PC-9 (cell line): ENCODE measurements around the gene PLB1. TPM values are rescaled to one million over a fixed set of nuclear protein-coding genes. Genes with fewer than 3 reads are reported as not detected.

Experiments
- BruUV-seq: library from RNA; stranded (reverse); fragments of 400-500 nt; replicated peaks from 2 replicates; lab custom pipeline; 2021; lab: Mats Ljungman, UMichigan
- CTCF ChIA-PET: fragments of 300-600 bp; sonication (Branson Sonifier 250); formaldehyde crosslinking; loops from one replicate; lab custom pipeline; 2022; ENCODE audit warnings: antibody characterized with exemption; lab: Charles Lee
- POLR2A ChIA-PET: fragments of 300-600 bp; sonication (Branson Sonifier 250); formaldehyde crosslinking; loops from one replicate; lab custom pipeline; 2022; ENCODE audit warnings: antibody characterized with exemption; ENCODE audit not compliant: unreplicated experiment; lab: Charles Lee
- DNase-seq, 2 experiments: peaks; one replicate each; pipeline versions ENCODE4 v3.0.0 to v3.0.0-alpha.2; 2015 to 2022; ENCODE audit warnings: mixed read lengths in 1 of 2
- H2AFZ ChIP-seq: fragments of 200-600 bp; sonication (generic); 2 replicates; pipeline ENCODE4 v1.8.1; 2017; ENCODE audit warnings: antibody characterized with exemption
- H3F3A ChIP-seq: fragments of 200-600 bp; sonication (generic); 2 replicates; pipeline ENCODE4 v1.8.1; 2017; ENCODE audit warnings: antibody characterized with exemption, mild to moderate bottlenecking, low read depth; ENCODE audit not compliant: insufficient read depth
- H3K27ac ChIP-seq: fragments of 200-600 bp; sonication (generic); 2 replicates; pipeline ENCODE4 v1.6.1; 2016; ENCODE audit warnings: mixed run types
- H3K27me3 ChIP-seq: fragments of 200-600 bp; sonication (generic); 2 replicates; pipeline ENCODE4 v1.6.1; 2016; ENCODE audit warnings: low read depth, mixed run types; ENCODE audit not compliant: insufficient read depth
- H3K36me3 ChIP-seq: fragments of 200-600 bp; sonication (generic); 2 replicates; pipeline ENCODE4 v1.6.1; 2016; ENCODE audit warnings: low read depth, mixed run types
- H3K4me1 ChIP-seq: fragments of 200-600 bp; sonication (generic); replicated peaks from 2 replicates; pipeline ENCODE4 v1.6.1; 2016; ENCODE audit warnings: mixed run types; ENCODE audit not compliant: insufficient read depth
- H3K4me2 ChIP-seq: fragments of 200-600 bp; sonication (generic); 2 replicates; pipeline ENCODE4 v1.6.1; 2017; ENCODE audit warnings: mixed run types
- H3K4me3 ChIP-seq: fragments of 200-600 bp; sonication (generic); 2 replicates; pipeline ENCODE4 v1.6.1; 2016; ENCODE audit warnings: mixed run types
- H3K79me2 ChIP-seq: fragments of 200-600 bp; sonication (generic); 2 replicates; pipeline ENCODE4 v1.6.1; 2017; ENCODE audit warnings: low read depth, mixed run types
- H3K9me2 ChIP-seq: fragments of 200-600 bp; sonication (generic); 2 replicates; pipeline ENCODE4 v1.8.1; 2017; ENCODE audit warnings: mild to moderate bottlenecking; ENCODE audit not compliant: insufficient read depth
- H3K9me3 ChIP-seq: fragments of 200-600 bp; sonication (generic); 2 replicates; pipeline ENCODE4 v1.8.1; 2016; ENCODE audit warnings: low read depth; ENCODE audit not compliant: insufficient read depth
- H4K20me1 ChIP-seq: fragments of 200-600 bp; sonication (generic); 2 replicates; pipeline ENCODE4 v1.8.1; 2017; ENCODE audit not compliant: insufficient read depth
- EZH2 ChIP-seq: fragments of 200-600 bp; sonication (generic); IDR thresholded peaks from 2 replicates; pipeline ENCODE4 v1.8.0; 2017; ENCODE audit warnings: antibody characterized with exemption, low read depth
- intact Hi-C: fragments of 100-400 bp; cut with micrococcal nuclease; formaldehyde crosslinking; loops from one replicate; pipeline ENCODE4 v1.10.0; 2022; ENCODE audit not compliant: unreplicated experiment
- total RNA-seq: library from RNA; stranded (reverse); gene quantifications from 2 replicates; pipeline ENCODE4 v1.2.3, GENCODE V29; 2021
- TF ChIP-seq, protein P1 (sequence below): fragments of 200-600 bp; sonication (generic); conservative IDR thresholded peaks from 2 replicates; pipeline ENCODE4 v1.6.1; 2017; ENCODE audit warnings: mixed run types, antibody characterized with exemption, mild to moderate bottlenecking, moderate library complexity

PLB1 gene
- total RNA-seq, 1 experiment from 2014 or later = 2.7 TPM

DNA sequence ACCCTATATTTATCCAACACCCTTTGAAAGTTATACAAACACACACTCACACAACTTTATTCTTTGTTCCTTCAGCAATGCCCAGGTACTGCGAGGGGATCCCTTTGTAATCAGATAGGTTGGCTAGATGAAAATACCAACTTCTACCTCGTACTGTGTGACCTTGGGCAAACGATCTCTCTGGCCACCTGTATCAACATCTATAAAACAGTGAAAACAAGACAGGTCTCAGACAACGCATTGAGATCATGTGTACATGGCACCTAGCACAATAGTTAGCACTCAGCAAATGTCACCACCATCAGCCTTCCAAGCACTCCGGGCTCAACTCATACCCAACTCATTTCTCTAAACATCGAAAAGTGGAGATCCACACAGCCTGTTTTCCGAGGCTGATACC is 137.3 kb downstream of the PLB1 start:
- TF ChIP-seq, protein P1, sequence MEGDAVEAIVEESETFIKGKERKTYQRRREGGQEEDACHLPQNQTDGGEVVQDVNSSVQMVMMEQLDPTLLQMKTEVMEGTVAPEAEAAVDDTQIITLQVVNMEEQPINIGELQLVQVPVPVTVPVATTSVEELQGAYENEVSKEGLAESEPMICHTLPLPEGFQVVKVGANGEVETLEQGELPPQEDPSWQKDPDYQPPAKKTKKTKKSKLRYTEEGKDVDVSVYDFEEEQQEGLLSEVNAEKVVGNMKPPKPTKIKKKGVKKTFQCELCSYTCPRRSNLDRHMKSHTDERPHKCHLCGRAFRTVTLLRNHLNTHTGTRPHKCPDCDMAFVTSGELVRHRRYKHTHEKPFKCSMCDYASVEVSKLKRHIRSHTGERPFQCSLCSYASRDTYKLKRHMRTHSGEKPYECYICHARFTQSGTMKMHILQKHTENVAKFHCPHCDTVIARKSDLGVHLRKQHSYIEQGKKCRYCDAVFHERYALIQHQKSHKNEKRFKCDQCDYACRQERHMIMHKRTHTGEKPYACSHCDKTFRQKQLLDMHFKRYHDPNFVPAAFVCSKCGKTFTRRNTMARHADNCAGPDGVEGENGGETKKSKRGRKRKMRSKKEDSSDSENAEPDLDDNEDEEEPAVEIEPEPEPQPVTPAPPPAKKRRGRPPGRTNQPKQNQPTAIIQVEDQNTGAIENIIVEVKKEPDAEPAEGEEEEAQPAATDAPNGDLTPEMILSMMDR = no peak
- no peak for TF ChIP-seq EZH2
- H3K27ac ChIP-seq = peak overlapping the region; percentile 85
- H4K20me1 ChIP-seq = no peaks in the 10 kb centered on the region
- H3K27me3 ChIP-seq = no peaks in the 10 kb centered on the region
- no peak overlapping the region for H2AFZ ChIP-seq
- H3K36me3 ChIP-seq = no peaks in the 10 kb centered on the region
- POLR2A ChIA-PET = interaction anchor here (0.6 to 1.1 kb wide), 7 partner anchors 10 to 778 kb away, joined by 3 to 23 read pairs (median 4); partner anchors contain the start of gene PPP1CB
- H3K9me2 ChIP-seq = no peaks in the 10 kb centered on the region
- DNase-seq = no peak
- peak overlapping the region; percentile 47 for H3K4me2 ChIP-seq
- intact Hi-C loops = loop anchor here (1.0 kb wide), 3 partner anchors 10 to 19 kb away; no protein-coding TSS in a partner anchor
- TSS peak; percentile 86 for BruUV-seq
- H3K9me3 ChIP-seq = no peaks in the 10 kb centered on the region
- H3K79me2 ChIP-seq = no peaks in the 10 kb centered on the region
- CTCF ChIA-PET = interaction anchor here (1.0 kb wide), 1 partner anchor 39 kb away, joined by 4 read pairs; no protein-coding TSS in a partner anchor
- peaks cover 28% of the 10 kb centered on the region for H3K4me1 ChIP-seq
- no peak overlapping the region for H3K4me3 ChIP-seq
- H3F3A ChIP-seq = peaks cover 18% of the 10 kb centered on the region

DNA sequence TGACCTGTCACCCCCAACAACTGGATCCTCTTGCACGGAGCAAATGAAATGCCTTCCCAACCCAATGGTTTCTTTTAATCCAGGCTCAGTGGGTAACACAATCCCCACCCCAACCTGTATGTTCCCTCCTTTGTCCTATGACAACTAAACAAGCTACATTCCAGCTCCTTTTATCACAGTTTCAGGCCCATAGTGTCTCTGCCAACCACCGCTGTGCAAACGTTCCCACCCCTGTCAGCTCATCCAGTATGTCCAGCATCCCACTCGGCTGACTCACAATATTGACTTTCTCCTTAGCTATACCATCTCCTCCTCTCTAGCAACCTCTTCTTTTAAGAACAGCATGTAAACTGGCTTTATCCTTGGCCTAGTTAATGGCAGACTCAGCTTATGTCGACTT is 137.9 kb downstream of the PLB1 start:
- Histone ChIP-seq H3K36me3 (no peaks in the 10 kb centered on the region), H3K4me1 (peaks cover 28% of the 10 kb centered on the region), H3K4me2 (peak overlapping the region; percentile 47), H3K9me3 (no peaks in the 10 kb centered on the region), H3K79me2 (no peaks in the 10 kb centered on the region), H3K27me3 (no peaks in the 10 kb centered on the region), H3K4me3 (no peak overlapping the region), H4K20me1 (no peaks in the 10 kb centered on the region), H3F3A (peaks cover 20% of the 10 kb centered on the region), H2AFZ (peak overlapping the region; percentile 10; the same call in 1 of the 2 replicates), H3K27ac (peak overlapping the region; percentile 85), H3K9me2 (no peaks in the 10 kb centered on the region)
- BruUV-seq = no TSS peak
- TF ChIP-seq, protein P1 = no peak
- TF ChIP-seq EZH2 = no peak
- intact Hi-C loops = loop anchor here (1.0 kb wide), 3 partner anchors 10 to 19 kb away; no protein-coding TSS in a partner anchor
- CTCF ChIA-PET = interaction anchor here (1.0 kb wide), 1 partner anchor 39 kb away, joined by 4 read pairs; no protein-coding TSS in a partner anchor
- DNase-seq = peak; percentile 83 to 98
- POLR2A ChIA-PET = interaction anchor here (0.5 to 1.1 kb wide), 10 partner anchors 9 to 1006 kb away, joined by 3 to 23 read pairs (median 6); partner anchors contain the start of gene PPP1CB

DNA sequence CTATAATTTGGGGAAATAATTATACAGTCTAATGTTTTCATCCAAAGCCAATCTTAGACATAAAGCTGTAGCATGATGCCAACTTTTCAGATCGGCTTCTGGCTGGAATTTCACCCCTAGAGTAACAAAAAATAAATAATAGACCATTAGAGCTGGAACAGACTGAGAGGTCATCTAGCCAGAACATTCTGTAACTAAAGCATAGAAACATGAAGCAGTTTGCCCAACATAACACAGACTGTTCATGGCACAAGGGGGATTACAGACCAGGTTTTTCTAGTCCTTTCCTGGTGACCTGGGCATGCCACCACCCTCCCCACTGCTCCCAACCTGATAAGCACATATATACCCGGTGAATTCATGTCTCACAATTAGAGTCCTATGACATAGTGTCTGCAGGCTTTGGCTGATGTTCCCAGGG is 139.3 kb downstream of the PLB1 start:
- no peak for TF ChIP-seq EZH2
- TF ChIP-seq, protein P1 = no peak
- H3K79me2 ChIP-seq = no peaks in the 10 kb centered on the region
- no peaks in the 10 kb centered on the region for H4K20me1 ChIP-seq
- no peak for DNase-seq
- H3K27ac ChIP-seq = peak overlapping the region; percentile 85
- intact Hi-C loops = no loop called here
- H3K36me3 ChIP-seq = no peaks in the 10 kb centered on the region
- H3K4me3 ChIP-seq = no peak overlapping the region
- H3K4me1 ChIP-seq = peaks cover 43% of the 10 kb centered on the region
- H3K9me2 ChIP-seq = no peaks in the 10 kb centered on the region
- no peak overlapping the region for H2AFZ ChIP-seq
- POLR2A ChIA-PET = interaction anchor here (0.7 kb wide), 1 partner anchor 14 kb away, joined by 5 read pairs; no protein-coding TSS in a partner anchor
- H3K27me3 ChIP-seq = no peaks in the 10 kb centered on the region
- peaks cover 27% of the 10 kb centered on the region for H3F3A ChIP-seq
- BruUV-seq = no TSS peak
- H3K4me2 ChIP-seq = no peak overlapping the region
- CTCF ChIA-PET = no interaction called here
- H3K9me3 ChIP-seq = no peaks in the 10 kb centered on the region
